Measurements from ENCODE around the gene CERKL. TPM values are rescaled to one million over a fixed set of nuclear protein-coding genes. Genes with fewer than 3 reads are reported as not detected.

CERKL gene
- polyA plus RNA-seq, 12 donors = 6.0 to 16.0 (median 9.8) TPM; not detected in 1

- no peak for DNase-seq
Measured at GRCh38 chr2:181678861-181679543, 22.1 kb upstream of the CERKL start.

DNA sequence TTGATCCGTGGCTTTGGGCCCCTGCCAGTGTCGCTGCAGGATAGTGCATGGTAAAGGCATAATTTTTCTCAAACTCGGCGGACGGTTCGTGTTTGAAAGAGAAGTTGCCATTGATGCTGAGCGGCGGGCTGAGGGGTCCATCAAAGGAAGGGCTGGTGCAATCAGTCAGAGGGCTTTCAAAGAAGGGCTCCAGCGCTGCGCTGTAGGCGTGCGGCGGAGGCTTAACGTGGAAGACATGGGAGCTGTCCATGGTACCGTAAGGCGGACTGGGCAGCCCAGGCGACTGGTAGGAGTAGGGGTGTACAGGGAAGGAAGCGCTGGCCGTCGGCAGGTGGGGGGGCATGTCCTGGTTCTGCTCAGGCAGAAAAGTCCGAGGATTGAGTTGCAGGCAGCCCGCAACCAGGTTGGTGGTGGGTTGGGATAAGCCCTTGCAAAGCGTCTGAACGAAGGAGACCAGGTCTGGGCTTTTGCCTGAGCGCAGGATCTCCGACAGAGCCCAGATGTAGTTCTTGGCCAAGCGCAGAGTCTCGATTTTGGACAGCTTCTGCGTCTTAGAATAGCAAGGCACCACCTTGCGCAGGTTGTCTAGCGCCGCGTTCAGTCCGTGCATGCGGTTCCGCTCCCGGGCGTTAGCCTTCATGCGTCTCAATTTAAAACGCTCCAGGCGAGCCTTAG is 21.1 kb upstream of the CERKL start:
- DNase-seq = peak; percentile 85

- DNase-seq = no peak
Measured at GRCh38 chr2:181675254-181675653, 18.3 kb upstream of the CERKL start.

GRCh38 chr2:181674461-181674860 is 17.6 kb upstream of the CERKL start:
- DNase-seq = no peak

DNA sequence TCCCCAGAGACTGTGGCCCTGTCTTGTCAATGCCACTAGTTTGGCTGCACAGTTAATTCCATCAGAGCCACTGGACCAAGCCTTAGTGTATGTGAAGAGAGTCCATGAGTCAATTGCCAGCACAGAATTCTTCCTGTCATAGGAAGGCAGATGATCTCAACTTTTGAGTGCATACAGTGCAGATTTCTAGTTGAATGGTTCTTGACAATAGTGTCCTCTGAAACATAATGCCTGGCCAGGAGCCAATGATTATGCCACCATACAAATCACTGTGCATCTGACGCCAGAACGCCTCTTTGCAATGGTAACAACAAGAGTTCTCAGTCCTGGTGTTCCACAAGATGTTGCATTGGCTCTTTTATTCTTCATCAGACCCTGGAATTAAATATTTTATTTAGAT is 16.3 kb upstream of the CERKL start:
- no peak for DNase-seq

GRCh38 chr2:181672255-181673008 is 15.5 kb upstream of the CERKL start:
- no peak for DNase-seq

GRCh38 chr2:181670632-181671031 is 13.7 kb upstream of the CERKL start:
- no peak for DNase-seq

DNA sequence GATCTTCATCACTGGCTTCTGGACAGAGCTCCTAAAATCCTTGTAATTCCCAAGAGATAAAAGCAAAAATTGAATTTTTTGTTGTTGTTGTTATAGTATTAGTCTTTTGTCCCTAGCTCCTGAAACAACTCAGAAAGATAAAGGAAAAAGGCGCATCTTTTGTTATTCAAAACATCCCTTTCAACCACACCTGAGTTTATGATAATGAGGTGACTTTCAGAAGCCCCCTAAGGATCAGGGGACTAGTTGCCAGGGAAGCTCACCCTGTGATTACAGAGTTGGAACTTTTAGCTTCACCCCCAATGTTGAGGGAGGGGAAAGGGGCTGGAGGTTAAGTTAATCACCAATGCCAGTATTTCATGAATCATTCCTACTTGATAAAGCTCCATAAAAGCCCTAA is 10.3 kb upstream of the CERKL start:
- no peak for DNase-seq

DNA sequence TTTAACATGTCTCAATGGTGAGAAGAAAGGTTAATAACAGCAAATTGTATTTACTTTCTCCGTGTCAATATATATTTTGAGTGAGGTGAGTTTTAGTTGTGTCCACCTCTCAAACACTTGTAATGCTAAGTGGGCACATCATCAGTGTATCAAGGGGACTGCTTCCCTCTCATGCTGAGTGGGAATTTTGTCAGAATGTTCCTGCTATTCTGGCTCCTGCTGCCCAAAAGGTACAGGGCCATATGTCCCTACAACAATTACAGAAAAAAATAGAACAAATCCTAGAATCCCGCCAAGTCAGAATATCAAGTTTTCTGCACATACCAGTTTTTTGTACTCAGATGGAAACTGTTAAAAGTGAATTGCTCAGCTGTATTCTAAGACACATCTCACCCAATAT is 5.4 kb upstream of the CERKL start:
- DNase-seq = no peak

DNA sequence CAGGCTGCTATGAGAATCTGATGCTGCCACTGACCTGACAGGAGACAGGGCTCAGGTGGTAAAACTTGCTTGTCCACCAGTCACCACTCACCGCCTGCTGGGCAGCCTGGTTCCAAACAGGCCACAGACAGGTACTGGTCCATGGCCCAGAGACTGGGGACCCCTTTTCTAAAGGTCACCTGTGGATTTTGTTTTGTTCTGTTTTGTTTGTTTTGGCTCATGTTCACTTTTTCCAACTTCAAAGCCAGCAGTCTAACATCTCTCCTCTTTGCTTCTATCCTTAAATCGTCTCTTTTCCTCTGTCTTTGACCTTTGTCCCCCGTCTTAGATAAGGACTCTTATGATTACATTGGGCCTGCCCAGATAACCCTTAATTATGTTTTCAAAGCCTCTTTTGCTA is 3.3 kb upstream of the CERKL start:
- no peak for DNase-seq

- DNase-seq = no peak
Measured at GRCh38 chr2:181658444-181658843, 1.5 kb upstream of the CERKL start.

DNA sequence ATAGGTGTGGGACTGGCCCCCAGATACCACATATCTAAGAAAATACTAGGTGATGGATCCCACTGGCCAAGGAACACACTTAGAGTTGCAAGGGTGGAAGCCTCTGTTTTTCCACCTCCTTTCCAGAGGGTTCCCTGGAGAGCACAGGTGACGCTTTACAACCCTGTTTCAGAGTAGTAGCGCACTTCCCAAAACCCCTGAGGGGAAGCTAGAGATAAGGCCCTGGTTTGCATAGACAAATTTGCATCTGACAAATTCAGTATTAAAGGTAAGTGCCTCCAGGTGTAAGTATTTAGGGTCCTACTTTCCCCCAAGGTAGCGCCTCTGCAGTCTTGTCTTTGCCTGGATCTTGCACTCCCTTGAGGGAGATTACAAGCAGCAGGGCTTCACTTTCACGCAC is 474 bp upstream of the CERKL start:
- no peak for DNase-seq

- no peak for DNase-seq
Measured at GRCh38 chr2:181655519-181655918, 1.4 kb downstream of the CERKL start.

GRCh38 chr2:181649436-181649979 is 7.4 kb downstream of the CERKL start:
- no peak for DNase-seq

DNA sequence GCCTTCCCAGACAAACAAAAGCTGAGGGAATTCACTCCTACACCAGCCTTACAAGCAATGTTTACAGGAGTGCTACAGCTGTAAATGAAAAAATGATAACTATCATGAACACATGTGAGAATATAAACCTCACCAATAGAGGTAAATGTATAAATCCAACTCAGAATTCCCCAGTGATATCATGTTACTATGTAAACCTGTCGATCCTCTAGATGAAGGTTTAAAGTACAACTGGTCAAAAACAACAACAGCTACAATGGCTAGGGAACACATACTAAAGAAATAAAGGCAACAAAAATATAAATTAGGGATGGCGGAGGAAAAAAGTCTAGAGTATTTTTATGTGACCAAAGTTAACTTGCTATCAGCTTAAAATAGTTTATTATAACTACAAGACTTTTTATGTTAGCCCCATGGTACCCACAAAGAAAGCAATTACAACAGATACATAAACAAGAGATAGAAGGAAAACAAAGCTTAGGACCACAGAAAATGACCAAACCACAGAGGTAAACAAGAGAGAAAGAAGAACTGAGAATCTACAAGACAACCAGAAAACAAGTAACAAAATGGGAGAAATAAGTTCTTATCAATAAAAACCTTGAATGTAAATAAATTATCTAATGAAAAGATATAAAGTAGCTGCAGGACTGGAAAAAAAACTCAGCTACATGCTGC is 8.3 kb downstream of the CERKL start:
- no peak for DNase-seq

DNA sequence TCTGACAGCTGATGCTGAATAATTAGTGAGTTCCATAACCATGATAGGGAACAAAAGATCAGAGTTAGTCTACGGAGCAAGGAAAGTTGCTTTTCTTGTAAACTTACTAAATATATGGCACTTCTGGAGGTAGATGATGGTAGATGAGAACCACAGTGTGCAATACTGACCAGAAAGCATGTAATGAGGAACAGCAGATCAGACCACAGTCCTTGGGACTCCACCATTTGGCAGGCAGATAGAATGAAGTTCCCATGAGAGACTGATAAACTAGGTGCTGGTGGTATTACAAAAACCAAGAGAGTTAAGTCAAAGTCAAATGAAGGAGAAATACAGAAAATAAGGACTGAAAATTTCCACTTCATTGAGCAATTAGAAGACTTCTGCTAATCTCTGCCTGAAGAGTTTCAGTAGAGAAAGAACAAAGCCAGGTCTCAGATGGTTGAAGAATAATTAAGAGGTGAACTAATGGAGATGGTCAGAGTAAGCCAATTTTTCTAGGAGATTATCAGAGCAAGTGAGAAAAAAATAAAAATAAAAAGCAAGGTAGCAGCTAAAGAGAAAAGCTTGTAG is 10.4 kb downstream of the CERKL start:
- DNase-seq = no peak

GRCh38 chr2:181643151-181643550 is 13.8 kb downstream of the CERKL start:
- no peak for DNase-seq

- DNase-seq = no peak
Measured at GRCh38 chr2:181642086-181642485, 14.8 kb downstream of the CERKL start.

DNA sequence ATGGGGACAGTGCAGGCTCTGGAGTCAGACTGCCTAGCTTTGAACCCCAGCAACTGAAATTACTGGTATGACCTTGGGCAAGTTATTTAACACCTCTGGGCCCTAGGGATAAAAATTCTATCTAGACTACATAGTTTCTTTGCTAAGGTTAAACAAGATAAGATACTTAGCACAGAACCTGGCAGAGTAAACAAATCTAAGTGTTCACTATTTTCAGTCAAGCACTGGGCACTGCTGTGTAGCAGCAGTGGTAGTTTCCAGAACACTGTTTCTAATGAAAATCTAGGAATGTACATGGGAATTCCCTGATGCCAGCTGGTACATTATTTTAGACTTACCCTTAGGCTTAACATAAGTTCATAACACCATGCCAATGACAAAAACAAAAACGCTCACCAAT is 17.2 kb downstream of the CERKL start:
- DNase-seq = no peak

GRCh38 chr2:181632733-181633401 is 24.0 kb downstream of the CERKL start:
- no peak for DNase-seq

All from muscle of arm (tissue), 12 donors.